Stomach (tissue), 4 donors: ENCODE results near the gene FGFR4.

Experiments
- EP300 ChIP-seq: sonication (generic); formaldehyde crosslinking; IDR thresholded peaks from one replicate; pipeline ENCODE4 v1.6.1; 2017; ENCODE audit warnings: antibody characterized with exemption
- POLR2A ChIP-seq, 4 donors: fragments of 450-650 bp; IDR thresholded peaks; one replicate each; pipeline ENCODE4 v1.6.1; 2016; ENCODE audit warnings: antibody characterized with exemption in 4 of 4, control low read depth in 2 of 4, mild to moderate bottlenecking in 1 of 4, moderate library complexity in 1 of 4
- POLR2AphosphoS5 ChIP-seq, 3 donors: sonication (generic); formaldehyde crosslinking; IDR thresholded peaks; one replicate each; pipeline ENCODE4 v1.6.1; 2016; ENCODE audit warnings: antibody characterized with exemption in 3 of 3
- TF ChIP-seq, protein P1 (sequence below), 7 experiments: fragments of 450-650 bp in 4 of 7; fragments of 200-600 bp in 3 of 7; sonication (generic) in 3 of 7; IDR thresholded peaks; one replicate each; pipeline ENCODE4 v1.5.1; 2016 to 2019; ENCODE audit warnings: antibody characterized with exemption in 7 of 7, control low read depth in 2 of 7, mild to moderate bottlenecking in 1 of 7

DNA sequence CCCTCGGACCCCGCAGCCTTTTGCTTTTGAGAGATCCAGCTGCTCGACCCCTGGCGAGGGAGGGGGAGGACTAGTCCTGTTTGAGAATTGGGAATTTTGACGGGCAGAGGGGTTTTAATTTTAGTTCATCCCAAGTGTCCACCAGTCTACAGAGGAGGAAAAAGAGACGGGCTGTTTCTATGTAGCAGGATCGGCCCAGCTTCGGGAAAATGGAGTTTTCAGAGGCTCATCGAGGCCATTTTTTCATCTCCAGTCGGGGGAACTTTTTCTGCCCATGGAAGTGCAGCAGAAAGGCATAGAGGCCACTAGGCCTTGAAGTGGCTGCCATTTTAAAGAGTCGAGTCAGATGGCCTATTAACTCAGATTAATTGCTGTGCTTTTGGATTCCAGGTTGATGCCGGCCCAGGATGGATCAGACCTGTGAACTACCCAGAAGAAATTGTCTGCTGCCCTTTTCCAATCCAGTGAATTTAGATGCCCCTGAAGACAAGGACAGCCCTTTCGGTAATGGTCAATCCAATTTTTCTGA is 48.0 kb downstream of the FGFR4 start:
- TF ChIP-seq, protein P1, sequence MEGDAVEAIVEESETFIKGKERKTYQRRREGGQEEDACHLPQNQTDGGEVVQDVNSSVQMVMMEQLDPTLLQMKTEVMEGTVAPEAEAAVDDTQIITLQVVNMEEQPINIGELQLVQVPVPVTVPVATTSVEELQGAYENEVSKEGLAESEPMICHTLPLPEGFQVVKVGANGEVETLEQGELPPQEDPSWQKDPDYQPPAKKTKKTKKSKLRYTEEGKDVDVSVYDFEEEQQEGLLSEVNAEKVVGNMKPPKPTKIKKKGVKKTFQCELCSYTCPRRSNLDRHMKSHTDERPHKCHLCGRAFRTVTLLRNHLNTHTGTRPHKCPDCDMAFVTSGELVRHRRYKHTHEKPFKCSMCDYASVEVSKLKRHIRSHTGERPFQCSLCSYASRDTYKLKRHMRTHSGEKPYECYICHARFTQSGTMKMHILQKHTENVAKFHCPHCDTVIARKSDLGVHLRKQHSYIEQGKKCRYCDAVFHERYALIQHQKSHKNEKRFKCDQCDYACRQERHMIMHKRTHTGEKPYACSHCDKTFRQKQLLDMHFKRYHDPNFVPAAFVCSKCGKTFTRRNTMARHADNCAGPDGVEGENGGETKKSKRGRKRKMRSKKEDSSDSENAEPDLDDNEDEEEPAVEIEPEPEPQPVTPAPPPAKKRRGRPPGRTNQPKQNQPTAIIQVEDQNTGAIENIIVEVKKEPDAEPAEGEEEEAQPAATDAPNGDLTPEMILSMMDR (IDR thresholded peaks at IDR 0.05) = no peak
- TF ChIP-seq POLR2A (IDR thresholded peaks at IDR 0.05) = no peak
- no peak for TF ChIP-seq EP300
- TF ChIP-seq POLR2AphosphoS5 (IDR thresholded peaks at IDR 0.05) = no peak
